Measurements from ENCODE around the gene UTP11.

The UTP11 gene

GRCh38 chr1:38073534-38074301, 61.2 kb downstream of the UTP11 start:
- no peak for DNase-seq

GRCh38 chr1:38074302-38074677, 61.8 kb downstream of the UTP11 start:
- no peak for DNase-seq

All from EL (cell line).